HEK293 (cell line): Measurements from ENCODE around the gene SHISAL1.

Experiments
- CTCF ChIA-PET: fragments of 350-600 bp; formaldehyde crosslinking; extraction: SDS; loops from one replicate; lab custom pipeline; 2021; ENCODE audit warnings: antibody characterized with exemption; lab: Yijun Ruan, JAX
- POLR2A ChIA-PET: fragments of 300-600 bp; formaldehyde crosslinking; extraction: SDS; loops from one replicate; lab custom pipeline; 2020; ENCODE audit warnings: antibody characterized with exemption, inconsistent platforms; lab: Yijun Ruan, JAX
- H3K27ac ChIP-seq: fragments of 200-500 bp; sonication (Bioruptor generic); 2 replicates; pipeline ENCODE4 v1.5.1; 2014; ENCODE audit warnings: low read depth, low read length, control low read depth, inconsistent platforms; ENCODE audit errors: extremely low read depth
- H3K36me3 ChIP-seq, 2 experiments: fragments of 200-500 bp in 1 of 2; sonication (Bioruptor generic) in 1 of 2; 1 replicate in 1 of 2; 2 replicates in 1 of 2; pipeline ENCODE4 v1.5.1; 2014 to 2017; ENCODE audit warnings: inconsistent platforms in 2 of 2, low read length in 2 of 2; ENCODE audit not compliant: control insufficient read depth in 2 of 2, insufficient read depth in 1 of 2
- H3K4me1 ChIP-seq: fragments of 200-500 bp; sonication (Bioruptor generic); 2 replicates; pipeline ENCODE4 v1.5.1; 2014; ENCODE audit warnings: mild to moderate bottlenecking, low read length, inconsistent platforms; ENCODE audit not compliant: control insufficient read depth, insufficient read depth
- H3K4me3 ChIP-seq: 2 replicates; pipeline ENCODE4 v1.5.1; 2011; ENCODE audit warnings: low read depth, mild to moderate bottlenecking, control low read depth, low read length, moderate library complexity
- H3K9me3 ChIP-seq: fragments of 200-500 bp; sonication (Bioruptor generic); 2 replicates; pipeline ENCODE4 v1.5.1; 2014; ENCODE audit warnings: low read depth, low read length, inconsistent platforms; ENCODE audit not compliant: control insufficient read depth, insufficient read depth
- KLF1 ChIP-seq: fragments of 450-650 bp; formaldehyde crosslinking; IDR thresholded peaks from 2 replicates; pipeline ENCODE4 v1.5.1; 2016; ENCODE audit warnings: missing biosample characterization, missing genetic modification characterization
- KLF17 ChIP-seq: fragments of 450-650 bp; formaldehyde crosslinking; IDR thresholded peaks from 2 replicates; pipeline ENCODE4 v1.5.1; 2016; ENCODE audit warnings: missing biosample characterization, missing genetic modification characterization
- PBX3 ChIP-seq: sonication (generic); formaldehyde crosslinking; IDR thresholded peaks from 2 replicates; pipeline ENCODE4 v1.8.1; 2022; ENCODE audit warnings: mild to moderate bottlenecking, moderate library complexity, missing genetic modification reagents
- ZFHX2 ChIP-seq: fragments of 450-650 bp; formaldehyde crosslinking; conservative IDR thresholded peaks from 2 replicates; pipeline ENCODE4 v1.5.1; 2016; ENCODE audit warnings: missing biosample characterization, missing genetic modification characterization
- ZNF18 ChIP-seq: fragments of 450-650 bp; formaldehyde crosslinking; IDR thresholded peaks from 2 replicates; pipeline ENCODE4 v1.5.1; 2016; ENCODE audit warnings: missing biosample characterization, missing genetic modification characterization
- ZNF214 ChIP-seq: fragments of 450-650 bp; formaldehyde crosslinking; IDR thresholded peaks from 2 replicates; pipeline ENCODE4 v1.5.1; 2017; ENCODE audit warnings: missing biosample characterization, mild to moderate bottlenecking, missing genetic modification characterization, borderline replicate concordance
- ZNF266 ChIP-seq: fragments of 450-650 bp; formaldehyde crosslinking; IDR thresholded peaks from 2 replicates; pipeline ENCODE4 v1.5.1; 2016; ENCODE audit warnings: missing biosample characterization, missing genetic modification characterization, low read depth
- ZNF280C ChIP-seq: fragments of 450-650 bp; formaldehyde crosslinking; IDR thresholded peaks from 2 replicates; pipeline ENCODE4 v1.5.1; 2016; ENCODE audit warnings: missing biosample characterization, missing genetic modification characterization
- ZNF311 ChIP-seq: fragments of 450-650 bp; formaldehyde crosslinking; IDR thresholded peaks from 2 replicates; pipeline ENCODE4 v1.5.1; 2017; ENCODE audit warnings: missing biosample characterization, missing genetic modification characterization, borderline replicate concordance
- ZNF416 ChIP-seq: fragments of 450-650 bp; formaldehyde crosslinking; IDR thresholded peaks from 2 replicates; pipeline ENCODE4 v1.5.1; 2016; ENCODE audit warnings: missing biosample characterization, missing genetic modification characterization
- ZNF473 ChIP-seq: fragments of 450-650 bp; formaldehyde crosslinking; IDR thresholded peaks from 2 replicates; pipeline ENCODE4 v1.5.1; 2017; ENCODE audit warnings: missing biosample characterization, missing genetic modification characterization
- ZNF48 ChIP-seq: fragments of 450-650 bp; formaldehyde crosslinking; IDR thresholded peaks from 2 replicates; pipeline ENCODE4 v1.5.1; 2016; ENCODE audit warnings: missing biosample characterization, missing genetic modification characterization
- ZNF530 ChIP-seq: fragments of 450-650 bp; formaldehyde crosslinking; IDR thresholded peaks from 2 replicates; pipeline ENCODE4 v1.5.1; 2016; ENCODE audit warnings: low read depth, missing biosample characterization, missing genetic modification characterization
- ZNF549 ChIP-seq: fragments of 450-650 bp; IDR thresholded peaks from 2 replicates; pipeline ENCODE4 v1.5.1; 2018; ENCODE audit warnings: missing biosample characterization, missing genetic modification characterization, mild to moderate bottlenecking, inconsistent platforms, moderate library complexity
- ZNF560 ChIP-seq: fragments of 450-650 bp; formaldehyde crosslinking; IDR thresholded peaks from 2 replicates; pipeline ENCODE4 v1.5.1; 2017; ENCODE audit warnings: missing biosample characterization, missing genetic modification characterization, borderline replicate concordance
- ZNF623 ChIP-seq: fragments of 450-650 bp; formaldehyde crosslinking; IDR thresholded peaks from 2 replicates; pipeline ENCODE4 v1.5.1; 2016; ENCODE audit warnings: missing biosample characterization, missing genetic modification characterization
- ZNF747 ChIP-seq: fragments of 450-650 bp; formaldehyde crosslinking; IDR thresholded peaks from 2 replicates; pipeline ENCODE4 v1.5.1; 2016; ENCODE audit warnings: missing biosample characterization, missing genetic modification characterization
- ZSCAN30 ChIP-seq: fragments of 450-650 bp; IDR thresholded peaks from 2 replicates; pipeline ENCODE4 v1.5.1; 2018; ENCODE audit warnings: missing biosample characterization, mild to moderate bottlenecking, missing genetic modification characterization, moderate library complexity

SHISAL1 gene

GRCh38 chr22:44360668-44361381 lies 48.1 kb upstream of the SHISAL1 start (continued):
- no peak for TF ChIP-seq ZNF280C (tag by site-specific recombination)
- TF ChIP-seq ZNF266 (tag by site-specific recombination) = no peak
- no peak for TF ChIP-seq KLF17

- Histone ChIP-seq H3K27ac (no peak overlapping the region), H3K4me3 (no peak overlapping the region), H3K4me1 (no peaks in the 10 kb centered on the region; the same call in 1 of the 2 replicates), H3K36me3 (no peaks in the 10 kb centered on the region), H3K9me3 (no peaks in the 10 kb centered on the region)
- CTCF ChIA-PET = interaction anchor here (0.5 to 1.1 kb wide), 2 partner anchors 18 to 22 kb away, joined by 3 to 4 read pairs; no protein-coding TSS in a partner anchor
- no peak for TF ChIP-seq ZNF549
- no peak for TF ChIP-seq ZNF416
- no peak for TF ChIP-seq KLF1 (tag by site-specific recombination)
- TF ChIP-seq ZNF530 (tag by site-specific recombination) = no peak
- no peak for TF ChIP-seq ZNF747 (tag by site-specific recombination)
- no peak for TF ChIP-seq ZSCAN30 (tag by site-specific recombination)
- TF ChIP-seq ZNF560 (tag by site-specific recombination) = no peak
- TF ChIP-seq PBX3 (CRISPR knock-in tag) = no peak
- TF ChIP-seq ZNF48 (tag by site-specific recombination) = no peak
- no peak for TF ChIP-seq ZFHX2 (tag by site-specific recombination)
- no peak for TF ChIP-seq ZNF214 (tag by site-specific recombination)
- no peak for TF ChIP-seq ZNF18 (tag by site-specific recombination)
- TF ChIP-seq ZNF473 (tag by site-specific recombination) = no peak
- POLR2A ChIA-PET = no interaction called here
Observed at GRCh38 chr22:44360306-44360667, 47.5 kb upstream of the SHISAL1 start.

- H3K27ac ChIP-seq = no peak overlapping the region
- ChIA-PET CTCF (interaction anchor here (1.1 kb wide), 1 partner anchor 21 kb away, joined by 3 read pairs; no protein-coding TSS in a partner anchor), POLR2A (no interaction called here)
- TF ChIP-seq ZNF623 (tag by site-specific recombination) (peak; percentile 63), ZNF311 (no peak)
- no peaks in the 10 kb centered on the region for H3K9me3 ChIP-seq
- H3K4me1 ChIP-seq = no peaks in the 10 kb centered on the region; the same call in 1 of the 2 replicates
- no peak overlapping the region for H3K4me3 ChIP-seq
- H3K36me3 ChIP-seq = no peaks in the 10 kb centered on the region
Observed at GRCh38 chr22:44359496-44360110, 46.9 kb upstream of the SHISAL1 start.
